RWPE2 (cell line): ENCODE measurements around the gene PCDHGC3.

Experiments used
- ATAC-seq: fragments of 200-7000 bp; cut with Tn5 transposase; 3 replicates; pipeline ENCODE4 v1.9.1; 2021; ENCODE audit warnings: low read depth
- DNase-seq: peaks from one replicate; pipeline ENCODE4 v3.0.0-alpha.2; 2020; ENCODE audit warnings: low spot score
- H3K27ac ChIP-seq: fragments of 450-650 bp; 2 replicates; pipeline ENCODE4 v1.5.1; 2017; ENCODE audit warnings: mild to moderate bottlenecking; ENCODE audit not compliant: poor library complexity, severe bottlenecking
- H3K27me3 ChIP-seq: fragments of 250-450 bp; sonication (Bioruptor Pico); 2 replicates; pipeline ENCODE4 v1.5.1; 2021; ENCODE audit warnings: mild to moderate bottlenecking, moderate library complexity; ENCODE audit not compliant: insufficient read depth, poor library complexity, severe bottlenecking
- H3K36me3 ChIP-seq: fragments of 250-450 bp; sonication (Bioruptor Pico); 2 replicates; pipeline ENCODE4 v1.5.1; 2020; ENCODE audit warnings: low read depth, mild to moderate bottlenecking, moderate library complexity
- H3K4me1 ChIP-seq: fragments of 250-450 bp; sonication (Bioruptor Pico); 2 replicates; pipeline ENCODE4 v1.5.1; 2021; ENCODE audit warnings: mild to moderate bottlenecking, moderate library complexity; ENCODE audit not compliant: insufficient read depth, poor library complexity, severe bottlenecking
- H3K4me3 ChIP-seq: fragments of 250-450 bp; sonication (Bioruptor Pico); 2 replicates; pipeline ENCODE4 v1.5.1; 2021; ENCODE audit warnings: mild to moderate bottlenecking, moderate library complexity; ENCODE audit not compliant: severe bottlenecking
- H3K9me3 ChIP-seq: fragments of 250-450 bp; sonication (Bioruptor Pico); 2 replicates; pipeline ENCODE4 v1.5.1; 2021; ENCODE audit warnings: mild to moderate bottlenecking, moderate library complexity; ENCODE audit not compliant: severe bottlenecking
- TF ChIP-seq, protein P1 (sequence below): fragments of 450-650 bp; IDR thresholded peaks from one replicate; pipeline ENCODE4 v1.5.1; 2017; ENCODE audit warnings: mild to moderate bottlenecking, moderate library complexity; ENCODE audit not compliant: poor library complexity, severe bottlenecking

The PCDHGC3 gene

GRCh38 chr5:141524604-141525597 lies 49.1 kb downstream of the PCDHGC3 start:
- Histone ChIP-seq H3K4me3 (no peak overlapping the region), H3K27me3 (no peaks in the 10 kb centered on the region), H3K36me3 (peaks cover 85% of the 10 kb centered on the region), H3K27ac (no peak overlapping the region), H3K9me3 (no peaks in the 10 kb centered on the region), H3K4me1 (peaks cover 27% of the 10 kb centered on the region)
- DNase-seq, result peak; percentile 86
- ATAC-seq, result peak; percentile 73
- TF ChIP-seq, protein P1, sequence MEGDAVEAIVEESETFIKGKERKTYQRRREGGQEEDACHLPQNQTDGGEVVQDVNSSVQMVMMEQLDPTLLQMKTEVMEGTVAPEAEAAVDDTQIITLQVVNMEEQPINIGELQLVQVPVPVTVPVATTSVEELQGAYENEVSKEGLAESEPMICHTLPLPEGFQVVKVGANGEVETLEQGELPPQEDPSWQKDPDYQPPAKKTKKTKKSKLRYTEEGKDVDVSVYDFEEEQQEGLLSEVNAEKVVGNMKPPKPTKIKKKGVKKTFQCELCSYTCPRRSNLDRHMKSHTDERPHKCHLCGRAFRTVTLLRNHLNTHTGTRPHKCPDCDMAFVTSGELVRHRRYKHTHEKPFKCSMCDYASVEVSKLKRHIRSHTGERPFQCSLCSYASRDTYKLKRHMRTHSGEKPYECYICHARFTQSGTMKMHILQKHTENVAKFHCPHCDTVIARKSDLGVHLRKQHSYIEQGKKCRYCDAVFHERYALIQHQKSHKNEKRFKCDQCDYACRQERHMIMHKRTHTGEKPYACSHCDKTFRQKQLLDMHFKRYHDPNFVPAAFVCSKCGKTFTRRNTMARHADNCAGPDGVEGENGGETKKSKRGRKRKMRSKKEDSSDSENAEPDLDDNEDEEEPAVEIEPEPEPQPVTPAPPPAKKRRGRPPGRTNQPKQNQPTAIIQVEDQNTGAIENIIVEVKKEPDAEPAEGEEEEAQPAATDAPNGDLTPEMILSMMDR, result peak; percentile 100

DNA sequence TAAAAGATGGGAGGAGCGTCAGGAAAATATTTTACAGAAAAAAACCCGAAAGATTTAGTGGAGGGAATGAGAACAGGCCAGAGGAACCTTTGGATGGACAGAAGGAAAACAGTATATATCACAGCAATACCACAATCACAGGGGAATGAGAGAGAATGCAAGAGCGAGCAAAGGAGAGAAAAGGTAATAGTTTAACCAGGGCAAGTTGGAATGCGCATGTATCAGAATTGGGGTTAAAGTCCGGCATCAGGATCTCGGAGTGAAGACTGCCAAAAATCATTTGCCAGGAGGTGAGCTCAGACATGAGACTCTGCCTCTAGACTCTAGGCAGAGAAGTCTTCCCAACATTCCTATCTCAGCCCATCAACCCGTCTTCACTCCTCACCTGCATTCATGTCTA lies 49.9 kb downstream of the PCDHGC3 start:
- H3K4me1 ChIP-seq, result peaks cover 20% of the 10 kb centered on the region

GRCh38 chr5:141527426-141527825 lies 51.7 kb downstream of the PCDHGC3 start:
- no peak for ATAC-seq
- no peaks in the 10 kb centered on the region for H3K27me3 ChIP-seq
- TF ChIP-seq, protein P1, result no peak
- peaks cover 91% of the 10 kb centered on the region for H3K36me3 ChIP-seq
- H3K27ac ChIP-seq, result no peak overlapping the region
- H3K9me3 ChIP-seq, result no peaks in the 10 kb centered on the region
- peaks cover 4% of the 10 kb centered on the region for H3K4me1 ChIP-seq
- H3K4me3 ChIP-seq, result no peak overlapping the region
- no peak for DNase-seq

More for the DNA sequence above, 49.9 kb downstream of the PCDHGC3 start:
- H3K27ac ChIP-seq, result no peak overlapping the region
- TF ChIP-seq, protein P1, result no peak
- no peak overlapping the region for H3K4me3 ChIP-seq
- ATAC-seq, result no peak
- H3K27me3 ChIP-seq, result no peaks in the 10 kb centered on the region
- DNase-seq, result no peak
- H3K9me3 ChIP-seq, result no peaks in the 10 kb centered on the region
- peaks cover 83% of the 10 kb centered on the region for H3K36me3 ChIP-seq
